ENCODE data around the gene ARHGAP1.

DNA sequence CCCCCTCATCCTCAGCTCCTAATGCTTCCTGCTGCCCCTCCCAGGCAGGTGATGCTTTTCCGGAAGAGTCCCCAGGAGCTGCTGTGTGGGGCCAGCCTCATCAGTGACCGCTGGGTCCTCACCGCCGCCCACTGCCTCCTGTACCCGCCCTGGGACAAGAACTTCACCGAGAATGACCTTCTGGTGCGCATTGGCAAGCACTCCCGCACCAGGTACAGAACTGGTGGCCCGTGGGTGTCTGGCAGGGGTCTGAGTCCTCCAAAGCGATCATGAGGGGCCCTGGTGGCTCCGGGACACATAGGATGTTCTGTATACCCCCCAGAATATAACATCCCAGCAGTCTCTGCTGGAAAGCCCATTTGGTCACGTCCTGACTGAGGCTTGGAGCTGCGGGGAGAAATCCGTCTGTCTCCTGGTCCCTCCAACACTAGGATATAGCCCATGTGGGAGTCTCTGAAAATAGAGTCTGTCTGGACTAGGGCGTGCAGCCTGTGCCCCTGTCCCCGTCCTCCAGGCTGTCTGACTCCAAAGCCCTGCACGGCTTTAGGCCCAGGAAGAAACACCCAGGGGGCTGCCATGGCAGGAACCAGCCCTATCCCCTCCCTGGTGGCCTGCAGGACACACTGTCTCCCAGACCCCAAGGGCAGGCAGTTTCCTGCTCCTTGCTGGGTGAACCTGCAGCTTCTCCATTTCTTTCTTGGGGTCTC lies 27.7 kb upstream of the ARHGAP1 start:
- TF ChIP-seq SUZ12 (IDR thresholded peaks at IDR 0.05; ENCODE audit: extremely low read depth, insufficient read depth, insufficient read length) (no peak), YY1 (IDR thresholded peaks at IDR 0.05; ENCODE audit: insufficient read depth, insufficient read length) (no peak), ZNF274 (IDR thresholded peaks at IDR 0.05; ENCODE audit: low read depth, low read length) (no peak)
